Common myeloid progenitor, CD34-positive (primary cell): Measurements from ENCODE around the gene FAM135A.
A peak's percentile ranks its signal among the peaks of the same experiment; 100 is the strongest.

Experiments used
- CTCF ChIA-PET: fragments of 350-600 bp; sonication (Branson Sonifier 250); formaldehyde crosslinking; loops from one replicate; lab custom pipeline; 2021; ENCODE audit warnings: antibody characterized with exemption; lab: Charles Lee
- POLR2A ChIA-PET: fragments of 350-600 bp; sonication (Branson Sonifier 250); formaldehyde crosslinking; loops from one replicate; lab custom pipeline; 2021; ENCODE audit warnings: antibody characterized with exemption; lab: Charles Lee
- DNase-seq, 3 donors: peaks; one replicate each; pipeline versions ENCODE4 v3.0.0 to v3.0.0-alpha.2; 2013
- H3K27ac ChIP-seq, 2 experiments: 1 replicate in 1 of 2; 2 replicates in 1 of 2; pipeline ENCODE4 v1.7.0; 2013; ENCODE audit warnings: inconsistent platforms in 2 of 2, low read length in 2 of 2, mild to moderate bottlenecking in 2 of 2, low read depth in 1 of 2, moderate library complexity in 1 of 2; ENCODE audit not compliant: severe bottlenecking in 2 of 2, insufficient read depth in 1 of 2, poor library complexity in 1 of 2
- H3K27me3 ChIP-seq, 5 experiments: replicated peaks in 2 of 5; 1 replicate in 3 of 5; 2 replicates in 2 of 5; pipeline versions ENCODE4 v1.6.1 to v1.7.0; 2013; ENCODE audit warnings: low read length in 4 of 5, mild to moderate bottlenecking in 2 of 5, moderate library complexity in 2 of 5, inconsistent platforms in 1 of 5; ENCODE audit not compliant: insufficient read depth in 5 of 5, control insufficient read depth in 4 of 5
- H3K36me3 ChIP-seq, 4 experiments: 1 replicate in 2 of 4; 2 replicates in 2 of 4; pipeline versions ENCODE4 v1.6.1 to v1.7.0; 2013; ENCODE audit warnings: low read length in 3 of 4, control low read depth in 1 of 4, mild to moderate bottlenecking in 1 of 4; ENCODE audit not compliant: control insufficient read depth in 4 of 4, insufficient read depth in 4 of 4
- H3K4me1 ChIP-seq, 4 experiments: 1 replicate in 3 of 4; 2 replicates in 1 of 4; pipeline versions ENCODE4 v1.6.1 to v1.7.1; 2013; ENCODE audit warnings: low read length in 3 of 4, mild to moderate bottlenecking in 3 of 4, control low read depth in 1 of 4, inconsistent platforms in 1 of 4, moderate library complexity in 1 of 4; ENCODE audit not compliant: control insufficient read depth in 4 of 4, insufficient read depth in 4 of 4; ENCODE audit errors: control extremely low read depth in 1 of 4
- H3K4me3 ChIP-seq, 7 experiments: 1 replicate in 4 of 7; 2 replicates in 3 of 7; pipeline versions ENCODE4 v1.5.1 to v1.7.0; 2013; ENCODE audit warnings: mild to moderate bottlenecking in 7 of 7, low read length in 6 of 7, moderate library complexity in 6 of 7, inconsistent platforms in 2 of 7, low read depth in 2 of 7, control low read depth in 1 of 7; ENCODE audit not compliant: insufficient read depth in 4 of 7, control insufficient read depth in 1 of 7; ENCODE audit errors: extremely low read depth in 1 of 7
- H3K9me3 ChIP-seq, 5 experiments: 1 replicate in 4 of 5; 2 replicates in 1 of 5; pipeline versions ENCODE4 v1.6.1 to v1.7.1; 2013; ENCODE audit warnings: low read length in 4 of 5, mild to moderate bottlenecking in 2 of 5, inconsistent platforms in 1 of 5, low read depth in 1 of 5, moderate library complexity in 1 of 5; ENCODE audit not compliant: control insufficient read depth in 4 of 5, insufficient read depth in 2 of 5; ENCODE audit errors: control extremely low read depth in 1 of 5
- WGBS: methylation state at CpG from one replicate; pipeline ENCODE4 v1.1.5; 2013; ENCODE audit not compliant: insufficient coverage; 5-methylcytosine and 5-hydroxymethylcytosine counted together

FAM135A gene

DNA sequence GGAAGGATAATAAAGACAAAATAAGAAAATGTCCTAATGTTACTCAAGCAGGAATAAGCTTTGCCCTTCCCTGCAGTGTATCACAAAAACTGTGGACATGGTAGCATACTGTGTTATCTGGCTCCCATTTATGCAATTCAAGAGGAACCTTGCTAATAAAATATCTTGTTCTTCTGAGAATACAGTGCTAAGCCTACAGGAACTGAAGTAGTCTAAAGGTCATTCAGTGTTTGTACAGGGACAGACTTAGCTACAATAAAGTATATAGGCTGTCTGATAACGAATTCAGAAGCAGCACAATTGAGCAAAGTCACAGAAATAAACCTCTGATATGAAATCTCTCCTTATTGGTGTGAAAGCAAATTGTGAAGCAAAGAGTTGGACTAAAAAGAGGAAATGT, 93.9 kb downstream of the FAM135A start:
- ChIA-PET POLR2A (no interaction called here), CTCF (no interaction called here)
- Histone ChIP-seq H3K9me3 (peaks cover 5 to 18% (median 8%) of the 10 kb centered on the region in 5 experiments), H3K4me3 (no peak overlapping the region), H3K36me3 (peaks cover 18 to 43% (median 23%) of the 10 kb centered on the region in 4 experiments), H3K27ac (no peak overlapping the region), H3K4me1 (no peaks in the 10 kb centered on the region), H3K27me3 (no peaks in the 10 kb centered on the region)
- no CpG with 5 or more reads among the region's 1 CpG for WGBS
- DNase-seq = no peak

GRCh38 chr6:70508953-70509352, 95.6 kb downstream of the FAM135A start:
- ChIA-PET POLR2A (no interaction called here), CTCF (no interaction called here)
- no peak for DNase-seq
- Histone ChIP-seq H3K4me3 (no peak overlapping the region), H3K9me3 (peaks cover under 1 to 8% (median 4%) of the 10 kb centered on the region in 5 experiments), H3K36me3 (peaks cover 9 to 25% (median 13%) of the 10 kb centered on the region in 4 experiments), H3K4me1 (no peaks in the 10 kb centered on the region), H3K27me3 (no peaks in the 10 kb centered on the region), H3K27ac (no peak overlapping the region)
- WGBS = no CpG with 5 or more reads among the region's 1 CpG

- CTCF ChIA-PET = interaction anchor here (0.9 kb wide), 1 partner anchor 10 kb away, joined by 3 read pairs; no protein-coding TSS in a partner anchor
- Histone ChIP-seq H3K36me3 (peaks cover 5 to 9% (median 7%) of the 10 kb centered on the region in 4 experiments), H3K27me3 (no peaks in the 10 kb centered on the region), H3K4me1 (no peaks in the 10 kb centered on the region), H3K9me3 (no peaks in the 10 kb centered on the region), H3K4me3 (no peak overlapping the region), H3K27ac (no peak overlapping the region)
- POLR2A ChIA-PET = no interaction called here
- DNase-seq = no peak
Measured at GRCh38 chr6:70510600-70510999, 97.3 kb downstream of the FAM135A start.

DNA sequence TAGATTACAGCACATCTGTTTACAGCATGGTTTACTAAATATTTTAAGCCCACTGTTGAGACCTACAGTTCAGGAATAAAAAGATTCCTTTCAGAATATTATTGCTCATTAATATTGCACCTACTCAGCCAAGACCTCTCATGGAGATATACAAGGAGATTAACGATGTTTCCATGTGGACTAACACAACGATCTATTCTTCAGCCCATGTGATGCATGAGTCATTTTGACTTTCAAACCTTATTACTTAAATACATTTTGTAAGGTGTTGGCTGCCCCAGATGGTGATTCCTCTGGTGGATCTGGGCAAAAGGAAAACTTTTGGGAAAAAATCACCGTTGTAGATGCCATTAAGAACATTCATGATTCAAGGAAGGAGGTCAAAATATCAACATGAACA, 105.4 kb downstream of the FAM135A start:
- H3K4me1 ChIP-seq = no peaks in the 10 kb centered on the region
- ChIA-PET POLR2A (no interaction called here), CTCF (interaction anchor here (1.0 kb wide), 1 partner anchor 366 kb away, joined by 4 read pairs; no protein-coding TSS in a partner anchor)
- H3K27ac ChIP-seq = no peak overlapping the region
- 100% methylated on average over 2 of the region's 3 CpGs for WGBS
- no peak overlapping the region for H3K4me3 ChIP-seq
- no peak for DNase-seq
- peaks cover 0 to 2% (median 0%) of the 10 kb centered on the region in 4 experiments for H3K36me3 ChIP-seq
- H3K27me3 ChIP-seq = no peaks in the 10 kb centered on the region
- no peaks in the 10 kb centered on the region for H3K9me3 ChIP-seq

GRCh38 chr6:70520575-70520974, 107.3 kb downstream of the FAM135A start:
- Histone ChIP-seq H3K36me3 (peaks cover 0 to 4% (median 2%) of the 10 kb centered on the region in 4 experiments), H3K4me1 (no peaks in the 10 kb centered on the region), H3K27ac (no peak overlapping the region), H3K9me3 (no peaks in the 10 kb centered on the region), H3K27me3 (no peaks in the 10 kb centered on the region), H3K4me3 (no peak overlapping the region)
- DNase-seq = peak; percentile 15 to 52 (median 47)
- CTCF ChIA-PET = interaction anchor here (0.6 to 2.4 kb wide), 11 partner anchors 10 to 1017 kb away, joined by 3 to 10 read pairs (median 3); no protein-coding TSS in a partner anchor
- POLR2A ChIA-PET = no interaction called here

GRCh38 chr6:70524721-70525286, 111.5 kb downstream of the FAM135A start:
- Histone ChIP-seq H3K4me1 (no peaks in the 10 kb centered on the region), H3K27me3 (no peaks in the 10 kb centered on the region), H3K27ac (no peak overlapping the region), H3K4me3 (no peak overlapping the region), H3K9me3 (no peaks in the 10 kb centered on the region), H3K36me3 (peaks cover 2 to 20% (median 9%) of the 10 kb centered on the region in 4 experiments)
- 100% methylated on average over 1 of the region's 4 CpGs for WGBS
- ChIA-PET CTCF (interaction anchor here (0.7 to 1.4 kb wide), 2 partner anchors 159 to 359 kb away, joined by 3 read pairs; no protein-coding TSS in a partner anchor), POLR2A (no interaction called here)
- no peak for DNase-seq

GRCh38 chr6:70527071-70527737, 113.9 kb downstream of the FAM135A start:
- no peaks in the 10 kb centered on the region for H3K9me3 ChIP-seq
- H3K4me3 ChIP-seq = no peak overlapping the region
- no peaks in the 10 kb centered on the region for H3K4me1 ChIP-seq
- no peaks in the 10 kb centered on the region for H3K27me3 ChIP-seq
- WGBS = 100% methylated on average over 2 of the region's 5 CpGs
- H3K27ac ChIP-seq = no peak overlapping the region
- ChIA-PET POLR2A (no interaction called here), CTCF (no interaction called here)
- no peak for DNase-seq
- peaks cover 2 to 24% (median 9%) of the 10 kb centered on the region in 4 experiments for H3K36me3 ChIP-seq
